ENCODE results near the gene CCDC33. TPM values are rescaled to one million over a fixed set of nuclear protein-coding genes. Genes with fewer than 3 reads are reported as not detected.
A peak's percentile ranks its signal among the peaks of the same experiment; 100 is the strongest.

CCDC33 gene
- total RNA-seq, 1 donor from 2014 or later: 3.4 TPM

DNA sequence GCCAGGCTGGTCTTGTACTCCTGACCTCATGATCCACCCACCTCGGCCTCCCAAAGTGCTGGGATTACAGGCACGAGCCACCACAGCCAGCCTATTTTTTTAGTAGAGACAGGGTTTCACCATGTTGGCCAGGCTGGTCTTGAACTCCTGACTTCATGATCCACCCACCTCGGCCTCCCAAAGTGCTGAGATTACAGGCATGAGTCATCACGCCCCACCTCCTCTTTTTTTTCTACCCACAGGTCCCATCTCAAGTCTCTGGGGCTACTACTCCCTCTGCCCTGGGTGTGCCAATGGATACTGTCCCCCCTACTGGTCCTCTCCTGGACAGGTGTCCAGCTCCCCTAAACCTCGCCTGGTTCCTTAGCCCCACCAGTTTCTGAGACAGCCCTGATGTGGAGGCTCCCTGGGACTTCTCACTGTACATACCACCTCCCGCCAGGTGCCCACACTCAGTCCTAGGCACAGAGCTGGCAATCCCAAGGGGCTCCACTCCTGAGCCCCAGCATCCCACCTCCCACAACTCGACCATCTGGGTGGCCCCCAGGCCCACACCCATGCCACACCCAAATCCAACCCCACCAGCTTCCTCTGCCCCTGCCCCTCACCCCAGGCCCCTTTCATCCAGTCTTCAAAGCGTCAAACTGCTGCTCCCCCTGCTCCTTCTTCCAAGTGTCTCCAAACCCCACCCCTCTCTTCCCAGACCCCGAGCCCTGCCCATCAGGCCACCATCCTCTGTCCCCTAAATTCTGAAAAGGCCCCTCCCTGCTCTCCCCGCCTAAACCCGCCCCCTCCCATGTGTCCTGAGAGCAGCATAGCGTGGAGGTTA, 144.4 kb downstream of the CCDC33 start:
- no peak for DNase-seq (ENCODE audit: low spot score)

DNA sequence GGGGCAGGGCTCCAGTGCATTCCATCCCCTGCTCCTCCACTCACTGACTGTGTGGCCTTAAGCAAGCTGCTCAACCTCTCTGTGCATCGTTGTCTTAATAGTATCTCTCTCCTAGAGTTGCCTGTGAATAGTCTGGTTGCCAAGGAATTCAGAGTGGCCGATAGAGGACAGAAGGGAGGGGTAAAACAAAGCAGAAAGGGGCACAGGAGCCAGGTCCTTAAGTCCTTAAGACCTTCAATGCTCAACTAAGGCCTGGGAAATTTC, 145.0 kb downstream of the CCDC33 start:
- DNase-seq (ENCODE audit: low spot score): peak; percentile 53

GRCh38 chr15:74381481-74381880, 145.4 kb downstream of the CCDC33 start:
- no peak for DNase-seq (ENCODE audit: low spot score)

GRCh38 chr15:74382004-74382816, 146.1 kb downstream of the CCDC33 start:
- DNase-seq (ENCODE audit: low spot score): peak; percentile 89

GRCh38 chr15:74383286-74383685, 147.2 kb downstream of the CCDC33 start:
- DNase-seq (ENCODE audit: low spot score): no peak

GRCh38 chr15:74383695-74384565, 147.8 kb downstream of the CCDC33 start:
- no peak for DNase-seq (ENCODE audit: low spot score)

- DNase-seq (ENCODE audit: low spot score): no peak
Measured at GRCh38 chr15:74384566-74384880, 148.4 kb downstream of the CCDC33 start.

- peak; percentile 51 for DNase-seq (ENCODE audit: low spot score)
Measured at GRCh38 chr15:74384881-74385643, 148.9 kb downstream of the CCDC33 start.

DNA sequence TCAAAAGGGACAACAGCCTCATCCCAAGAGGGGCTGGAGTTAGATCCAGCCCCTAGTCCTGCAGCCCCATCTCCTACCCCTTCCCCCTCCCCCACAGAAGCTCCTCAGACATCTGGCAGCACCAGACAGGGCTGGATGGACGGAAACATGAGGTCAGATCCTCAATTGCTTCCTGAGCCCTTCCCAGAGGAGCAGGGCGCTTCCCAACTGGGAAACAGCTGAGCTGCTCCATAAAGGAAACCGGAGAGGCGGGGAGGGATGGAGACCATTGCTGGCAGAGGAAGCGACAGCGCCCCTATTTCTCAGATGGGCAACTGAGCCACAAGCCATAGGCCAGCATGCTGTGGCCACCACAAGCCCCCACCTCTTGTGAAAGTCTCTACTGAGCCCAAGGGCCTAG, 149.6 kb downstream of the CCDC33 start:
- peak; percentile 66 for DNase-seq (ENCODE audit: low spot score)

Other genes starting within 250 kb of the CCDC33 start
- 18.5 TPM for gene STOML1, start 244.0 kb upstream of the CCDC33 start, total RNA-seq (ENCODE audit: insufficient read depth, low replicate concordance)
- gene PML, start 241.6 kb upstream of the CCDC33 start, total RNA-seq (ENCODE audit: insufficient read depth, low replicate concordance): 20.9 TPM
- 2.6 TPM for gene GOLGA6A, start 153.8 kb upstream of the CCDC33 start, total RNA-seq (ENCODE audit: insufficient read depth, low replicate concordance)
- gene ISLR2, start 105.7 kb upstream of the CCDC33 start, total RNA-seq (ENCODE audit: insufficient read depth, low replicate concordance): 2.6 TPM
- 95.1 TPM for gene ISLR, start 62.6 kb upstream of the CCDC33 start, total RNA-seq (ENCODE audit: insufficient read depth, low replicate concordance)
- 35.6 TPM for gene STRA6, start 33.5 kb upstream of the CCDC33 start, total RNA-seq (ENCODE audit: insufficient read depth, low replicate concordance)
- 2.6 TPM for gene CYP11A1, start 131.3 kb downstream of the CCDC33 start, total RNA-seq (ENCODE audit: insufficient read depth, low replicate concordance)
- gene SEMA7A, start 197.6 kb downstream of the CCDC33 start, total RNA-seq (ENCODE audit: insufficient read depth, low replicate concordance): 23.1 TPM
- 23.8 TPM for gene UBL7, start 224.8 kb downstream of the CCDC33 start, total RNA-seq (ENCODE audit: insufficient read depth, low replicate concordance)